GM18951 (cell line): ENCODE measurements around the gene SMAD6.

Experiments
- POLR2A ChIP-seq: IDR thresholded peaks from 4 replicates; pipeline ENCODE4 v1.6.1; 2011; ENCODE audit warnings: mild to moderate bottlenecking; ENCODE audit not compliant: insufficient read length, insufficient read depth; ENCODE audit errors: extremely low read depth
- in situ Hi-C: fragments of 300-500 bp; cut with MboI; formaldehyde crosslinking; loops from one replicate; pipeline ENCODE4 v1.12.0; 2022; ENCODE audit warnings: low sequenced_read_pairs, mixed read lengths, inconsistent platforms; ENCODE audit not compliant: unreplicated experiment

SMAD6 gene

DNA sequence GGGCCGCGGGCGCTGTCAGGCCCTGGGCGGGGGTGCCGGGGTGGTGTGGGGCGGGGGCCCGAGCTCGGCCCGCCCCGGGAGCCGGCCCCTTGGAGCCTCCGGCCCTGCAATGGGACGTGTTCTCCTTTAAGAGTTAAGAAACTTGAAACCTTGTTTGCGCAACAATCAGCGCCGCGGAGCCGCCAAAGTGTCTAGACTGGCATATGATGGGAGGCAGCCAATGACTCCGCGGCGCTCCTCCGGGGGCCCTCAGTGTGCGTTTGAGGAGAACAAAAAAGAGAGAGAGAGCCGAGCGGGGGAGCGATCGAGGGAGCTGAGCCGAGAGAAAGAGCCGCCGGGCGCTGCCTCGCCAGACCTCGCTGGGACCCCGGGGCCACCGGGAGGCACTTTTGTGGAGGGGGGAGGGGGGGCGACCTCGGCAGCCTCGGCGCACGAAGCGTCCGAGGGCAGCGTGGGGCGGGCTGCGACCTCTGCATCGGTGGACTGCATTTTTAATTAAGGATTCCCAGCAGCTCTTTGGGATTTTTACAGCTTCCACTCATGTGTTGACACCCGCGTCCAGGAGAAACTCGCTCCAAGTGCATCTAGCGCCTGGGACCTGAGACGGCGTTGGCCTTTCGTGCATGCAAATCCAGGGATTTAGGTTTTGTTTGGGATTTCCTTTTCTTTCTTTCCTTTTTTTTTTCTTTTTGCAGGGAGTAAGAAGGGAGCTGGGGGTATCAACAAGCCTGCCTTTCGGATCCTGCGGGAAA is at the start of gene SMAD6:
Gene SMAD6, plus strand, starts transcription at position 202 of the 752 bp plus-strand sequence. CDS start 1,023 bp downstream, outside the sequence.
- no peak for TF ChIP-seq POLR2A
- in situ Hi-C loops: no loop called here

DNA sequence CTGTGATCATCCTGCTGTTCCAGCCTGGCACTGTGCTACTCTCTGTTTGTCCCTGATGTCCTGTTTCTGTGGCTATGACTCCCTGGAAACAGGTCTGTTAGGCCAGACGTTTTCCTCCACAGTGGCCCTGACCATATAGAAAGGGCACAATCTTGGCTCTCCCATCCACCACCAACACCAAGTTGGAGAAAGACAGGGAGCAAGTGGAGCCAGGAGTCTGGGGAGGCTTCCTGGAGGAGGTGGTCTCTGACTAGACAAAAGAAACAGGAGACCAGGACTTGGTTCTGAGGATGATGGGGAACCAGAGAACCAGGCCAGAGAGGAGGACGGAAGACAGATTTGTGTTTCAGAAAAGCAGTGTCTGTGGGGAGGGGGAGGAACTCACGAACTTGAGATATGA is 49.2 kb upstream of the SMAD6 start:
- TF ChIP-seq POLR2A: no peak
- in situ Hi-C loops: no loop called here

GRCh38 chr15:66653398-66653797 is 48.6 kb upstream of the SMAD6 start:
- no peak for TF ChIP-seq POLR2A
- in situ Hi-C loops: no loop called here

- no peak for TF ChIP-seq POLR2A
- in situ Hi-C loops: no loop called here
Observed at GRCh38 chr15:66653852-66654251, 48.2 kb upstream of the SMAD6 start.

- in situ Hi-C loops: no loop called here
- no peak for TF ChIP-seq POLR2A
Observed at GRCh38 chr15:66654361-66654738, 47.7 kb upstream of the SMAD6 start.

DNA sequence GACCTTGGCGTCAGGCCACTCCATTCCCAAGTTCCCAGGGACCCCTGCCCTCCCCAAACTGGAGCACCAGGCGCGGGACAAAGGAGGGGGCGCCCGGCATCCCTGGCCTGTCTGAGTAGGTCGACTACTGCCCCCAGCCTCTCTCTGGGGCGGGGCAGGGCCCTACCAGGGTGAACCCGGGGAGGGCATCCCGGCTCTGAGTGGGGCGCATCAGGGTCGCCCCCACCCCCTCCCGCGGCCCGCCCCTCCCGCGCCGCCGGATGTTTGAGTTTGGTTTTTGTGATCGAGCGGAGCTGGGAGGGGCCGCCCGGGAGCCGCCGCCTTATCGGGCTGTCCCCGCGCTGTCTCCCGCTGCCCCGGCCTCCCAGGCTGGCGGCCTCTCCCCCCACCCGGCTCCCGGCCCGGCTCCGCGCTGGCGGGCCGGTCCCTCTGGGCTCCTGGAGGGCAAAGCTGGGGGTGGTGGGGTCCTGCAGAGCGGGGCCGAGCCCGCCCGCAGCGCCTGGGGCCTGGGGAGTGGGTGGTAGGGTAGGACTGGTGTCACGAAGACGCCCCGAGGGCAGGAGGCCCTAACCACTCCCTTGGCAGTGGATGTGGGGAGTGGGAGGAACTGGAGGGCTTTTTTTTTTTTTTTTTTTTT is 47.2 kb upstream of the SMAD6 start:
- in situ Hi-C loops: no loop called here
- TF ChIP-seq POLR2A: no peak

GRCh38 chr15:66655511-66655910 is 46.5 kb upstream of the SMAD6 start:
- TF ChIP-seq POLR2A: no peak
- in situ Hi-C loops: no loop called here

DNA sequence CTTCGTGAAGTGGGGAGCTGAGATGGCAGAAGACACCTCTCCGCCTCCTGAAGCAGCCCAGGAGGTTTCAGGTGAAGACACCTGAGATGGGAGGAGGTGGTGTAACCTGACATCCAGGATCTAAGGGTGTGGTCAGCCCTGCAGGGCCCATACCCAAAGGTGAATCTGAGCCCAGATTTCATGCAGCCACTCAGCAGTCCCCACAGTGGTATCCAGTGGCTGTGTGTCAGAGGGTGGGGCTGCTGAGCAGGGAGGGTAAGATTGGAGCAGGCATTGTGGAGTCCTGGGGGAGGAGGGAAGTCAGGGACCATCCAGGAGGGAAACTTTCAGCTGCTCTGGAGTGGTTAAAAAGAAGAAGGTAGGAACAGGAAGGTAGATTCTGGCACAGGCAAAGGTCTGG is 46.0 kb upstream of the SMAD6 start:
- in situ Hi-C loops: no loop called here
- TF ChIP-seq POLR2A: no peak

DNA sequence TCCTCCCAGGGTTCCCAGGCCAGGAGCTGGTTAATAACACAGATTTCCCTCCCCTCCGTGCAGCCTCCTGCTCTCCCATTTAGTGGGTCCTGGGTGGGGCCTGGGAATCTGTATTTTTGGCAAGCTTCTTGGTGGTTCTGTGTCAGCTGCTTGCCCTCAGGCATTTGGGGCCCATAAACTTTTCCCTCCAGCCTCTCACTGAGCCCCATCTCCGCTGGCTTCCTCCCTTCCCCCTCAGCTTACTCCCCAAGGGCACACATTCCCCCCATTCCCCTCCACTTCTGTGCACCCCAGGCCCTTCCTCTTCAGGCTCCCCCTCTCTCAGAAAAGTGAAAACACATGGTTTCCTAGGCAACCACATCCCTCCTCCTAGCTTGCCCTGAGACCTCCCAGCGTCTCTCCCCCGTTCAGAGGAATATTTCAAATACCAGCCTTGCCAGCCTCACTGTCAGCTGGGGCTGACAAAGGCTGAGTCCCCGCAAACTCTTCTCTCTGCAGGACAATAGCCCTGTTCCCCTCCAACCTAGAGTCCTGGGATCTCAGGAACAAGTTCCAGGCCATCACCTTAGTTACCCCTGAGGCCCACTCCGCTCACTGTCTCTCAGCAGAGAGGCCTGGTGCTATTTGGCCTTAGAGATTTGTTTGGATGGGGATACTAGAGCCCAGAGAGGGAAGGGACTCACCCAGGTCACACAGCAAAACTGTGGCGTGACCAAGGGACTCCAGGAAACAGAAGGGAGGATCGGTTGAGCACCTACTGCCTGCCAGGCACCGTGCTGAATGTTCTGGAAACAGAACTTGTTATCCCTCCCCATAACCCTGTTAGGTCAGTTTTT is 44.6 kb upstream of the SMAD6 start:
- TF ChIP-seq POLR2A: no peak
- in situ Hi-C loops: no loop called here

GRCh38 chr15:66658044-66658443 is 44.0 kb upstream of the SMAD6 start:
- in situ Hi-C loops: no loop called here
- TF ChIP-seq POLR2A: no peak

DNA sequence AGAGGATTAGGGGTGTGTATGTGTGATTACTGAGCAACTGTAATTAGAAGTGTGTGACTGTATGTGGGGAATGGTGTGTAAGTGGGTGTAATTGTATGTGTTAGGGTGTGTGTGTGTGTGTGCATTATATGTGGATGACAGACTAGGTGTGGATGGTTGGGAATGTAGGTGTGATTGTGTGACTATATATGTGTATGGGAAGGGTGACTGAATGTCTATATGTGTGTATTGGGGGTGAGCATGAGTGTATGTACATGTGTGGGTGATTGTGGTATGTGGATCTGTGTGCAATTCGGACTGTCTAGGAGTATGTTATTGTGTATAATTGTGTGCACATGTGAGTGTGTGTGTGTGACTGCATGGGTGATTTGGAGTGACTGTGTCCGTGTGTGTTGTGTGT is 43.2 kb upstream of the SMAD6 start:
- TF ChIP-seq POLR2A: no peak
- in situ Hi-C loops: no loop called here

DNA sequence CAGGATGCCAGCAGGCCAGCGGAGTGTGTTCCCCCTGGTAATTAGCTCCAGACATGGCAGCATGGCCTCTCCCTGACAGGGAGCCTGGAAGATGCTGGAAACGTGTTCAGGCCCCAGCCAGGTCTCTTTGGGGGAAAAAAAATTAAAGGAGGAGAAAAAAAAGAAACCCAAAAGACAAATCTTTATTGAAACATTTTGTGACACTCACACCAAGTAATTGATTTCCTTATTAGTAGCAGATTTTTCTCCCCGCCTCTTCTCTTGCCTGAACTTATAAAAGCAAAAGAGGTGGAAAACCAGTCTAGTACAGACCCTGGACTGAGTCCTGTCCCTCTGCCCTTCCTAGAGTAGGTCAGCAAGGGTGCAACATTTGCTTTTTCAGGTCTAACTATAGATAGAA is 42.7 kb upstream of the SMAD6 start:
- no peak for TF ChIP-seq POLR2A
- in situ Hi-C loops: no loop called here

DNA sequence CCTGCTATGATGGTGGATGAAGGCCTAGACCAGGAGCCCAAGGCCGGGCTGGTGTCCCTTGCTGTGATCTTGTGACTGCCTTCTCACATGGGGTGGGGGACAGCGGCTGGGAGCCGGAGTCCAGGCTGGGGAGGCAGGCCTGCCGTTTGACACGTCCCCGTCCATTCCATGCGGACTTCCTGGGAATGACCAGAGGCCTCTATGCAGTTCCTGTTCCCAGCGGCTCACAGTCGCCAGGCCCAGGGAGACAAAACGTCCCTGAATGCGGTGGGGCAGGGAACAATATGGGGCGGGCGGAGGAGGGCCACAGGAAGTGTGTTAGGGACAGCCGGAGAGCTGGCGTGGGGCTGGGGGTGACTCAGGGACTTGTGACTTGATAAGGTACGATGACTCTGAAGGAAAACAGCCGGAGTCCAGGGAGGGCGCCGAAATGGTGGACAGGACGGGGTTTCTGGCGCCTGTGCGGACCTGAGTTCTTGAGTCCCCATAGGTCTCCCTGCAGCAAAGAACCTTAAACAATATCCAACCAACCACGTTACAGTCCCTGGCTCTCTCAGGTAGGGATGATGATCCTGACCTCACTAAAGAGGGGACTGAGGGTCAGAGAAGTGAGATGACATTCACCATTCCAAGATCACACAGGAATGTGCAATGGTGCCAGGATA is 40.5 kb upstream of the SMAD6 start:
- TF ChIP-seq POLR2A: no peak
- in situ Hi-C loops: no loop called here
